VCaP (cell line): ENCODE measurements around the gene CTXN1.
A peak's percentile ranks its signal among the peaks of the same experiment; 100 is the strongest.

Source experiments
- H3K27ac ChIP-seq: fragments of 450-650 bp; 2 replicates; pipeline ENCODE4 v1.5.1; 2017
- CTCF ChIP-seq: fragments of 450-650 bp; conservative IDR thresholded peaks from 2 replicates; pipeline ENCODE4 v1.5.1; 2017; ENCODE audit warnings: mild to moderate bottlenecking, moderate library complexity

The CTXN1 gene

GRCh38 chr19:7928334-7928706 is 2.4 kb upstream of the CTXN1 start:
- no peak for TF ChIP-seq CTCF
- peak overlapping the region; percentile 11; the same call in 1 of the 2 replicates for H3K27ac ChIP-seq

- TF ChIP-seq CTCF: no peak
- peak overlapping the region; percentile 11; the same call in 1 of the 2 replicates for H3K27ac ChIP-seq
Observed at GRCh38 chr19:7927605-7928333, 1.8 kb upstream of the CTXN1 start.

- no peak for TF ChIP-seq CTCF
- H3K27ac ChIP-seq: no peak overlapping the region
Observed at GRCh38 chr19:7926727-7927604, 1.0 kb upstream of the CTXN1 start.

DNA sequence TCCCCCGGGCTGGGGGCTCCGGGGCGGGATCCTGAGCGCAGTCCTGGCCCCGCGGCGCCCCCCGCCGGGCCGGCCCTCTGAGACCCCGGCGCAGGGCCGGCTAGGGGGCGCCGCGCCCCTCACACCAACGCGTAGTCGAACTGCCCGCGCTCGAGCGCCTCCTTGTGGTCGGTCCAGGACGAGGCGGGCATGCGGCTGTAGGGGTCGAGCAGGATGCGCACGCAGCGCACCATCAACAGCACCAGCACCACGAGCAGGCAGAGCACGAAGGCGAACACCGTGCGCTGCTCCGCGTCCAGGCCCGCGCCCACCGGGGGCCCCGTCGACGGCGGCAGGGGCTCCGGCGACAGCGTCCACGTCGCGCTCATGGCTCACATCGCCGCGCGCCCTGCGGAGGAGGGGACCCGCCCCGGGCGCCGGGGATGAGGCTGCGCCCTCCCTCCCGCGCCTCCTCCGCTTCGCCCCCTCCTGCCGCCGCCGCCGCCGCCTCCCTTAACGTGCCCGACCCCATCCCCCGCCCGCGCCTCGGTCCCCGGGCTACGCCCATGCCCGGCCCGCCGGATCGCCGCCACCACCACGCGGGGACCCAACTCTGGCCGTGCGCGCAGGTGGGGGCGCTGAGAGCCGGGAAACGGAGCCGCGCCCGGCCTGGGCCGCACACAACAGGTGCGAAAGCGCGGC is 624 bp downstream of the CTXN1 start:
- peak; percentile 80 for TF ChIP-seq CTCF
- H3K27ac ChIP-seq: peak overlapping the region; percentile 35; the same call in 1 of the 2 replicates

- no peak overlapping the region for H3K27ac ChIP-seq
- TF ChIP-seq CTCF: no peak
Observed at GRCh38 chr19:7924651-7925170, 1.2 kb downstream of the CTXN1 start.

DNA sequence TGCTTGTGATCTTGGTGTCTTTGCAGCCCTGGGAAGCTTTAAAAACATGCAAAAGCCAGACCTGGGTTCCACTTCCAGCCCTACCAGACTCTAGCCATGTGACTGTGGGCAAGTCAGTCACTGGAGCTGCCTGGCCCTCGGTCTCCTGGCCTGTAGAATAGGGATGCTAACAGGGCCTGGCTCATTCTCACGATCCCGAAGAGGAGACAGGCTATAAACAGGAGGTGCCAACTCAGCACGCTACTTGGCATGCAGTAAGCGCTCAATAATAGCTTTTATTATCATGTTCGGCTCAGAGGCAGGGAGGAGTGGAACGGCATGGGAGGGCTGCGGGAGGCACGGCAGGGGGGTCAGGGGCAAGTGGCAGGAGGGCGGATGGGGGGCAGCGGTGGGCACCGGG is 1.7 kb downstream of the CTXN1 start:
- TF ChIP-seq CTCF: no peak
- H3K27ac ChIP-seq: no peak overlapping the region
